GM12864 (cell line): ENCODE data around the gene SLC66A3.
"Not testable (repeated sequence)": the region's sequence is repeated elsewhere in the genome, so short reads cannot be mapped to it uniquely, and the experiment has no call there.

Experiments
- DNase-seq: peaks from one replicate; pipeline ENCODE4 v3.0.0-alpha.2; 2011; ENCODE audit warnings: low read depth
- H3K4me3 ChIP-seq: 2 replicates; pipeline ENCODE4 v1.5.1; 2011; ENCODE audit warnings: mild to moderate bottlenecking, low read depth, low read length, control low read depth
- TF ChIP-seq, protein P1 (sequence below): IDR thresholded peaks from 2 replicates; pipeline ENCODE4 v1.5.1; 2011; ENCODE audit warnings: low read depth, mild to moderate bottlenecking, moderate library complexity, low read length, control low read depth, inconsistent platforms; ENCODE audit errors: missing control alignments

The SLC66A3 gene

DNA sequence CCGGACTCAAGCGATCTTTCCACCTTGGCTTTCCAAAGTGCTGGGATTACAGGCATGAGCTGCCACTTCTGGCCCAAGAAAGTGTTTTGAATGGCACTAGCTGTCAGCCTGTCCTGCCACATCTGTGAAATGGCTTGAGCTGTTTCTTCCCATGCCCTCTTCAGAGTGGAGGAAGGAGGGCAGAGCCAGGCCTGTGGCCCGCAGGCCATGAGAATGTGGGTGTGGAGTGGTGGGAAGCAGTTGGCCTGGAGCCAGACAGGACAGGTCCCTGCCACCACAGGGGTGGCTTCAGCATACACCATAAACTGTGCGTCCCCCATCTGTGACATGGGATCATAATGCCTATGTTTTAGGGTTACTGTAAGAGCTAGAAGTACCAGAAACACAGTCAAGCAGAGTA lies 6.5 kb downstream of the SLC66A3 start:
- H3K4me3 ChIP-seq: no peak overlapping the region
- TF ChIP-seq, protein P1, sequence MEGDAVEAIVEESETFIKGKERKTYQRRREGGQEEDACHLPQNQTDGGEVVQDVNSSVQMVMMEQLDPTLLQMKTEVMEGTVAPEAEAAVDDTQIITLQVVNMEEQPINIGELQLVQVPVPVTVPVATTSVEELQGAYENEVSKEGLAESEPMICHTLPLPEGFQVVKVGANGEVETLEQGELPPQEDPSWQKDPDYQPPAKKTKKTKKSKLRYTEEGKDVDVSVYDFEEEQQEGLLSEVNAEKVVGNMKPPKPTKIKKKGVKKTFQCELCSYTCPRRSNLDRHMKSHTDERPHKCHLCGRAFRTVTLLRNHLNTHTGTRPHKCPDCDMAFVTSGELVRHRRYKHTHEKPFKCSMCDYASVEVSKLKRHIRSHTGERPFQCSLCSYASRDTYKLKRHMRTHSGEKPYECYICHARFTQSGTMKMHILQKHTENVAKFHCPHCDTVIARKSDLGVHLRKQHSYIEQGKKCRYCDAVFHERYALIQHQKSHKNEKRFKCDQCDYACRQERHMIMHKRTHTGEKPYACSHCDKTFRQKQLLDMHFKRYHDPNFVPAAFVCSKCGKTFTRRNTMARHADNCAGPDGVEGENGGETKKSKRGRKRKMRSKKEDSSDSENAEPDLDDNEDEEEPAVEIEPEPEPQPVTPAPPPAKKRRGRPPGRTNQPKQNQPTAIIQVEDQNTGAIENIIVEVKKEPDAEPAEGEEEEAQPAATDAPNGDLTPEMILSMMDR: no peak
- no peak for DNase-seq

- TF ChIP-seq, protein P1: no peak
- DNase-seq: no peak
- H3K4me3 ChIP-seq: no peak overlapping the region
These were observed 8.4 kb downstream of the SLC66A3 start for GRCh38 chr2:11163439-11164317.

DNA sequence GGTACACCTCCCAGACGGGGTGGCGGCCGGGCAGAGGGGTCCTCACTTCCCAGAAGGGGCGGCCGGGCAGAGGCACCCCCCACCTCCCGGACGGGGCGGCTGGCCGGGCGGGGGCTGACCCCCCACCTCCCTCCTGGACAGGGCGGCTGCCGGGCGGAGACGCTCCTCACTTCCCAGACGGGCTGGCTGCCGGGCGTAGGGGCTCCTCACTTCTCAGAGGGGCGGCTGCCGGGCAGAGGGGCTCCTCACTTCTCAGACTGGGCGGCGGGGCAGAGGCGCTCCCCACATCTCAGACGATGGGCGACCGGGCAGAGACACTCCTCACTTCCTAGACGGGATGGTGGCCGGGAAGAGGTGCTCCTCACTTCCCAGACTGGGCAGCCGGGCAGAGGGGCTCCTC lies 9.8 kb downstream of the SLC66A3 start:
- not testable (repeated sequence) for DNase-seq

DNA sequence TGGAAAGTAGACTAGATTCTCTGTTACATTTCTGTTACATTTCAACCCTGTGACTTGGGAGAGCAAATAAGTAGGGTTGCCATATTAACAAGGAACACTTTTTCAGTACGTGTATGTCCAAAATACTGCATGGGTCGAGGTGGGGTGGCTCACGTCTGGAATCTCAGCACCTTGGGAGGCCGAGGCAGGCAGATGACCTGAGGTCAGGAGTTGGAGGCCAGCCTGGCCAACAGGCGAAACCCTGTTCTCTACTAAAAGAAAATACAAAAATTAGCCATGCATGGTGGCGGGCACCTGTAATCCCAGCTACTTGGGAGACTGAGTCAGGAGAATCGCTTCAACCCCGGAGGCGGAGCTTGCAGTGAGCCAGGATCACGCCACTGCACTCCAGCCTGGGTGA lies 11.2 kb downstream of the SLC66A3 start:
- H3K4me3 ChIP-seq: no peak overlapping the region
- TF ChIP-seq, protein P1: no peak
- DNase-seq: no peak

More for the DNA sequence above, 9.8 kb downstream of the SLC66A3 start:
- not testable (repeated sequence) for H3K4me3 ChIP-seq

DNA sequence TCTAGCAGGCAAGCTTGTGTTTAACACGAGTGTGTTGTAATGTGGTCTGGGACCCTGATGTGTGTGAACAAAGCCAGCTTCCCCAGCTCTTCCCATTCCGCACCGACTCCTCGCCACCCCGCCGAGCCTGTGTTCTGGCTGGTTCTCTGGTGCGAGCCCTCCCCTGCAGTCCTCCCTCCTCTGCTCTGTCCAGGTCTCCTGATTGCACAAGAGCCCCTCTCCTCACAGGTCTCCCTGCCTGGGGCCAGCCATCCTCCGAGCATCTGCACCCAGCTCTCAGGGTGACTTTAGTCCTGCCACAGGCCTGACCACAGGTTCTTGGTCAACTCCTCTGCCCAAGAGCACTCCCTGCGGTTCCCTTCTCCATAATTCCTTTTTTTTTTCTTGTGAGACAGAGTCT lies 13.2 kb downstream of the SLC66A3 start:
- no peak for DNase-seq
- TF ChIP-seq, protein P1: no peak

DNA sequence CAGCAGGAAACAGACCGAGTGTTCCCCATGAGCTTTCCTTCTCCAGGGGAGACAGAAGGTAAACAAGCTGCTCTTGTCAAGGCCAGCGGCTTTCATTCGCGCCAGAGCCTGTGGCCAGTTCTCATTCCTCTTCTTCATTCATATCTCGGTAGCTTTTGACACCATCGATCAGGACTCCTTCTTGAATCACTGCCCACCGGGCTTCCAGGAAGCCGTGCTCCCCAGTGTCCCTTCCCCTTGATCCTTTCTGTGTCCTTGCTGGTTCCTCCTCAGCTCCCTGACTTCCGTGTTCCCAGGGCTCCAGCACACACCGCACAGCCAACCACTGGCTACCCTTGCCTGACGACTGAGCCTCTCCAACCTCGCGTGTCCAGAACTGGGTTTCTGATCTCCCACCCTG lies 14.1 kb downstream of the SLC66A3 start:
- no peak overlapping the region for H3K4me3 ChIP-seq
- DNase-seq: no peak
- TF ChIP-seq, protein P1: no peak

More for the DNA sequence above, 13.2 kb downstream of the SLC66A3 start:
- H3K4me3 ChIP-seq: no peak overlapping the region

DNA sequence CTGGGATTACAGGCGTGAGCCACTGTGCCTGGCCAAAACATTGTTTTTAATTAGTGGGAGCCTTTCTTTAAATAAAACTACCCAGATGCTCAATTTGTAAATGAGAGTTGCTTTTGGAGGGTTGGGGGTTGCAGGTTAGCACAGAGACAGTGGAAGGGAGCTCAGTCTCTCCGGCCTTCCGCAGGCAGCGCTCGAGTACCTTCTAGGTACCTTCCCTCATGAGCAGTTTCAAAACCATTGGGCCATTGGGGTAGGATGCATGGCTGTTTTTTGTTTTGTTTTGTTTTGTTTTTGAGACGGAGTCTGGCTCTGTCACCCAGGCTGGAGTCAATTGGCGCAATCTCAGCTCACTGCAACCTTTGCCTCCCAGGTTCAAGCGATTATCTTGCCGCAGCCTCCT lies 19.0 kb downstream of the SLC66A3 start:
- DNase-seq: no peak

More for the DNA sequence above, 19.0 kb downstream of the SLC66A3 start:
- TF ChIP-seq, protein P1: no peak
- no peak overlapping the region for H3K4me3 ChIP-seq
